Lower leg skin (tissue), 3 donors: Measurements from ENCODE around the gene RLBP1.

ENCODE experiments used
- CTCF ChIP-seq, 3 donors: fragments of 450-650 bp; IDR thresholded peaks; one replicate each; pipeline ENCODE4 v1.5.1; 2016; ENCODE audit warnings: antibody characterized with exemption in 3 of 3, mild to moderate bottlenecking in 3 of 3, moderate library complexity in 2 of 3
- POLR2A ChIP-seq, 2 donors: fragments of 450-650 bp; IDR thresholded peaks; one replicate each; pipeline ENCODE4 v1.6.1; 2016 to 2017; ENCODE audit warnings: antibody characterized with exemption in 2 of 2, mild to moderate bottlenecking in 1 of 2, moderate library complexity in 1 of 2

- no peak for TF ChIP-seq CTCF (IDR thresholded peaks at IDR 0.05)
- TF ChIP-seq POLR2A (IDR thresholded peaks at IDR 0.05) = no peak
Measured at GRCh38 chr15:89178307-89178977, 42.9 kb downstream of the RLBP1 start.
